ENCODE results near the gene CHRM5. TPM values are rescaled to one million over a fixed set of nuclear protein-coding genes. Genes with fewer than 3 reads are reported as not detected.

CHRM5 gene
- polyA plus RNA-seq, 1 donor (not counting 4 experiments of a cell fraction or from before 2014, with no cell fraction given), result 0.01 TPM

GRCh38 chr15:34101366-34102174 lies 133.3 kb downstream of the CHRM5 start, which contains the start of the genes EMC7 and PGBD4:
Gene EMC7 (minus strand): TSS chr15:34101862. CDS start chr15:34101839, 23 bp downstream.
Gene PGBD4 (plus strand): TSS chr15:34102083. CDS start chr15:34102532, 449 bp downstream.
- H3K79me2 ChIP-seq (ENCODE audit: control insufficient read depth, insufficient read depth, low read length), result peaks cover 43% of the 10 kb centered on the region
- peak; percentile 97 for FAIRE-seq
- peak within 1 kb of the TSS; percentile 62 to 98 (median 94) for H3K4me3 ChIP-seq (ENCODE audit: control insufficient read depth in 2 of 3, extremely low read depth in 1 of 3, insufficient read depth in 2 of 3, low read depth in 1 of 3, low read length in 3 of 3)

GRCh38 chr15:34102175-34102925 lies 134.1 kb downstream of the CHRM5 start:
- H3K4me1 ChIP-seq (ENCODE audit: control insufficient read depth, extremely low read depth, insufficient read depth, low read length), result peaks cover 14% of the 10 kb centered on the region
- no peaks in the 10 kb centered on the region for H3K27me3 ChIP-seq (ENCODE audit: control insufficient read depth, extremely low read depth, insufficient read depth, low read length)
- TF ChIP-seq CTCF (optimal IDR thresholded peaks at IDR 0.05 in 1 of 3, IDR thresholded peaks at IDR 0.05 in 1 of 3, conservative IDR thresholded peaks at IDR 0.05 in 1 of 3; ENCODE audit: extremely low read depth in 1 of 3, insufficient read depth in 2 of 3, low read length in 3 of 3) (no peak), EZH2 (IDR thresholded peaks at IDR 0.05; ENCODE audit: low read length) (no peak)
- dilution Hi-C loops (cut with MboI; ENCODE audit: extremely low pct_ligation_motif_present, low sequenced_read_pairs), result no loop called here
- H3K4me2 ChIP-seq (ENCODE audit: control insufficient read depth, extremely low read depth, insufficient read depth, low read depth, low read length), result peak overlapping the region; percentile 89
- H3K9ac ChIP-seq (ENCODE audit: control insufficient read depth, extremely low read depth, insufficient read depth, low read length), result peak overlapping the region; percentile 82
- H3K36me3 ChIP-seq (ENCODE audit: control insufficient read depth in 2 of 2, extremely low read depth in 1 of 2, insufficient read depth in 2 of 2, low read length in 2 of 2), result no peaks in the 10 kb centered on the region
- no peak for FAIRE-seq
- H3K27ac ChIP-seq (ENCODE audit: control insufficient read depth, insufficient read depth, low read length), result peak overlapping the region; percentile 95
- peak overlapping the region; percentile 62 to 98 (median 94) for H3K4me3 ChIP-seq (ENCODE audit: control insufficient read depth in 2 of 3, extremely low read depth in 1 of 3, insufficient read depth in 2 of 3, low read depth in 1 of 3, low read length in 3 of 3)
- no peaks in the 10 kb centered on the region for H4K20me1 ChIP-seq (ENCODE audit: control insufficient read depth, extremely low read depth, insufficient read depth, low read length)
- H3K9me1 ChIP-seq (ENCODE audit: control insufficient read depth, extremely low read depth, insufficient read depth, low read length), result no peaks in the 10 kb centered on the region
- peaks cover 41% of the 10 kb centered on the region for H3K79me2 ChIP-seq (ENCODE audit: control insufficient read depth, insufficient read depth, low read length)
- H2AFZ ChIP-seq (ENCODE audit: control insufficient read depth, low read length), result peak overlapping the region; percentile 97
- no peaks in the 10 kb centered on the region for H3K9me3 ChIP-seq (ENCODE audit: control insufficient read depth, low read depth, low read length)
- no peak for DNase-seq (ENCODE audit: low read depth, low spot score)

More at GRCh38 chr15:34101366-34102174, 133.3 kb downstream of the CHRM5 start, which contains the start of the genes EMC7 and PGBD4:
- TF ChIP-seq CTCF (optimal IDR thresholded peaks at IDR 0.05 in 1 of 3, IDR thresholded peaks at IDR 0.05 in 1 of 3, conservative IDR thresholded peaks at IDR 0.05 in 1 of 3; ENCODE audit: extremely low read depth in 1 of 3, insufficient read depth in 2 of 3, low read length in 3 of 3), result no peak
- TF ChIP-seq EZH2 (IDR thresholded peaks at IDR 0.05; ENCODE audit: low read length), result no peak
- Histone ChIP-seq H3K36me3 (ENCODE audit: control insufficient read depth in 2 of 2, extremely low read depth in 1 of 2, insufficient read depth in 2 of 2, low read length in 2 of 2) (no peaks in the 10 kb centered on the region), H3K4me1 (ENCODE audit: control insufficient read depth, extremely low read depth, insufficient read depth, low read length) (peaks cover 14% of the 10 kb centered on the region), H3K4me2 (ENCODE audit: control insufficient read depth, extremely low read depth, insufficient read depth, low read depth, low read length) (peak within 1 kb of the TSS; percentile 93), H3K27ac (ENCODE audit: control insufficient read depth, insufficient read depth, low read length) (peak within 1 kb of the TSS; percentile 95), H3K9ac (ENCODE audit: control insufficient read depth, extremely low read depth, insufficient read depth, low read length) (peak within 1 kb of the TSS; percentile 82), H4K20me1 (ENCODE audit: control insufficient read depth, extremely low read depth, insufficient read depth, low read length) (no peaks in the 10 kb centered on the region), H2AFZ (ENCODE audit: control insufficient read depth, low read length) (peak within 1 kb of the TSS; percentile 98), H3K9me1 (ENCODE audit: control insufficient read depth, extremely low read depth, insufficient read depth, low read length) (no peaks in the 10 kb centered on the region), H3K27me3 (ENCODE audit: control insufficient read depth, extremely low read depth, insufficient read depth, low read length) (no peaks in the 10 kb centered on the region), H3K9me3 (ENCODE audit: control insufficient read depth, low read depth, low read length) (no peaks in the 10 kb centered on the region)
- DNase-seq (ENCODE audit: low read depth, low spot score), result peak; percentile 94
- dilution Hi-C loops (cut with MboI; ENCODE audit: extremely low pct_ligation_motif_present, low sequenced_read_pairs), result no loop called here
